BLaER1 treated with 17β-estradiol and CSF1 and Interleukin-3, amounts not matched to agents 10 nM and 100 nM (cell line): ENCODE measurements around the gene VAMP8.

Experiments used
- H3K27ac ChIP-seq, 11 experiments: shearing (Covaris generic); formaldehyde crosslinking; 2 replicates each; pipeline ENCODE4 v1.8.1; 2022
- H3K27me3 ChIP-seq, 11 experiments: shearing (Covaris generic); formaldehyde crosslinking; 2 replicates each; pipeline ENCODE4 v1.8.1; 2022
- H3K36me3 ChIP-seq, 11 experiments: shearing (Covaris generic); formaldehyde crosslinking; 2 replicates each; pipeline ENCODE4 v1.8.1; 2022
- H3K4me1 ChIP-seq, 10 experiments: shearing (Covaris generic); formaldehyde crosslinking; 2 replicates each; pipeline ENCODE4 v1.8.1; 2022
- H3K4me2 ChIP-seq, 11 experiments: shearing (Covaris generic); formaldehyde crosslinking; 2 replicates each; pipeline ENCODE4 v1.8.1; 2022
- H3K4me3 ChIP-seq, 10 experiments: shearing (Covaris generic); formaldehyde crosslinking; 2 replicates each; pipeline ENCODE4 v1.8.1; 2022
- H3K9ac ChIP-seq, 11 experiments: shearing (Covaris generic); formaldehyde crosslinking; 2 replicates each; pipeline ENCODE4 v1.8.1; 2022
- H3K9me3 ChIP-seq, 11 experiments: shearing (Covaris generic); formaldehyde crosslinking; replicated peaks in 1 of 11; 2 replicates each; pipeline ENCODE4 v1.8.1; 2022
- H4K20me1 ChIP-seq, 11 experiments: shearing (Covaris generic); formaldehyde crosslinking; 2 replicates each; pipeline ENCODE4 v1.8.1; 2022
- Cebpa-rat ChIP-seq, 11 experiments: shearing (Covaris generic); IDR thresholded peaks; 2 replicates each; pipeline ENCODE4 v1.8.1; 2022

The VAMP8 gene

GRCh38 chr2:85577386-85578242 lies at the start of gene VAMP8:
Gene VAMP8, plus strand, starts transcription at chr2:85577586. Its CDS starts 61 bp downstream, at chr2:85577647.
- peak within 1 kb of the TSS; percentile 86 to 96 (median 89) for H3K27ac ChIP-seq
- H3K4me2 ChIP-seq = peak within 1 kb of the TSS; percentile 88 to 100 (median 94)

GRCh38 chr2:85527787-85528186 lies 49.6 kb upstream of the VAMP8 start:
- Histone ChIP-seq H3K27me3 (no peaks in the 10 kb centered on the region), H3K4me2 (no peak overlapping the region), H3K36me3 (no peaks in the 10 kb centered on the region), H3K4me3 (no peak overlapping the region), H3K9me3 (peaks cover 0 to 10% (median 4%) of the 10 kb centered on the region in 11 experiments; a peak in 9 of 22 replicates), H3K9ac (no peak overlapping the region), H3K27ac (no peak overlapping the region), H4K20me1 (no peaks in the 10 kb centered on the region), H3K4me1 (peaks cover 32 to 39% (median 34%) of the 10 kb centered on the region in 10 experiments)
- TF ChIP-seq Cebpa-rat (IDR thresholded peaks at IDR 0.05) = no peak

More at GRCh38 chr2:85577386-85578242, at the start of gene VAMP8:
- TF ChIP-seq Cebpa-rat (IDR thresholded peaks at IDR 0.05) = no peak
- no peaks in the 10 kb centered on the region for H4K20me1 ChIP-seq
- peaks cover 0 to 14% (median 0%) of the 10 kb centered on the region in 11 experiments; a peak in 6 of 22 replicates for H3K36me3 ChIP-seq
- H3K4me1 ChIP-seq = peaks cover 58 to 67% (median 65%) of the 10 kb centered on the region in 10 experiments
- H3K27me3 ChIP-seq = no peaks in the 10 kb centered on the region
- H3K4me3 ChIP-seq = peak within 1 kb of the TSS; percentile 31 to 63 (median 52); a peak in 19 of 20 replicates
- no peaks in the 10 kb centered on the region for H3K9me3 ChIP-seq
- peak within 1 kb of the TSS; percentile 68 to 91 (median 78) for H3K9ac ChIP-seq

- Histone ChIP-seq H3K4me3 (no peak overlapping the region), H3K9ac (no peak overlapping the region), H3K27ac (no peak overlapping the region), H3K4me1 (peaks cover 29 to 34% (median 31%) of the 10 kb centered on the region in 10 experiments), H3K36me3 (no peaks in the 10 kb centered on the region), H3K27me3 (no peaks in the 10 kb centered on the region), H4K20me1 (no peaks in the 10 kb centered on the region), H3K9me3 (peaks cover 0 to 10% (median 4%) of the 10 kb centered on the region in 11 experiments; a peak in 9 of 22 replicates), H3K4me2 (no peak overlapping the region)
- TF ChIP-seq Cebpa-rat (IDR thresholded peaks at IDR 0.05) = no peak
Measured at GRCh38 chr2:85528355-85528754, 49.0 kb upstream of the VAMP8 start.

- Histone ChIP-seq H3K4me1 (peaks cover 21 to 27% (median 25%) of the 10 kb centered on the region in 10 experiments), H3K4me2 (no peak overlapping the region), H3K27me3 (no peaks in the 10 kb centered on the region), H3K36me3 (no peaks in the 10 kb centered on the region), H3K9ac (no peak overlapping the region), H4K20me1 (no peaks in the 10 kb centered on the region), H3K27ac (no peak overlapping the region), H3K4me3 (no peak overlapping the region), H3K9me3 (peaks cover 0 to 10% (median 4%) of the 10 kb centered on the region in 11 experiments; a peak in 9 of 22 replicates)
- no peak for TF ChIP-seq Cebpa-rat (IDR thresholded peaks at IDR 0.05)
Measured at GRCh38 chr2:85529809-85530208, 47.6 kb upstream of the VAMP8 start.

GRCh38 chr2:85531589-85531988 lies 45.8 kb upstream of the VAMP8 start:
- Histone ChIP-seq H3K9me3 (peaks cover 0 to 10% (median 4%) of the 10 kb centered on the region in 11 experiments; a peak in 9 of 22 replicates), H3K4me1 (peaks cover 21 to 28% (median 24%) of the 10 kb centered on the region in 10 experiments; a peak in 19 of 20 replicates), H3K36me3 (no peaks in the 10 kb centered on the region), H3K9ac (no peak overlapping the region), H3K27ac (no peak overlapping the region), H3K4me2 (no peak overlapping the region), H3K27me3 (no peaks in the 10 kb centered on the region), H4K20me1 (no peaks in the 10 kb centered on the region), H3K4me3 (no peak overlapping the region)
- no peak for TF ChIP-seq Cebpa-rat (IDR thresholded peaks at IDR 0.05)

- Histone ChIP-seq H3K4me2 (peak overlapping the region in 6 of 11 experiments; percentile 26 to 97 (median 82); a peak in 6 of 22 replicates), H3K36me3 (no peaks in the 10 kb centered on the region), H3K9ac (peak overlapping the region in 1 of 11 experiments; percentile 1; a peak in 3 of 22 replicates), H3K9me3 (peaks cover 0 to 10% (median 4%) of the 10 kb centered on the region in 11 experiments; a peak in 9 of 22 replicates), H3K27me3 (no peaks in the 10 kb centered on the region), H3K4me1 (peaks cover 31 to 40% (median 36%) of the 10 kb centered on the region in 10 experiments), H3K4me3 (no peak overlapping the region), H4K20me1 (peaks cover 0 to 1% (median under 1%) of the 10 kb centered on the region in 11 experiments; a peak in 8 of 22 replicates), H3K27ac (peak overlapping the region in 6 of 11 experiments; percentile 12 to 61 (median 32); a peak in 8 of 22 replicates)
- TF ChIP-seq Cebpa-rat (IDR thresholded peaks at IDR 0.05) = no peak
Measured at GRCh38 chr2:85534099-85534498, 43.3 kb upstream of the VAMP8 start.

GRCh38 chr2:85534881-85535280 lies 42.5 kb upstream of the VAMP8 start:
- Histone ChIP-seq H3K27me3 (no peaks in the 10 kb centered on the region), H3K4me1 (peaks cover 31 to 40% (median 36%) of the 10 kb centered on the region in 10 experiments), H3K27ac (peak overlapping the region in 7 of 11 experiments; percentile 12 to 61 (median 38); a peak in 10 of 22 replicates), H4K20me1 (peaks cover 4 to 9% (median 8%) of the 10 kb centered on the region in 11 experiments), H3K9ac (peak overlapping the region in 1 of 11 experiments; percentile 5; a peak in 1 of 22 replicates), H3K4me3 (no peak overlapping the region), H3K9me3 (peaks cover 0 to 5% (median 2%) of the 10 kb centered on the region in 11 experiments; a peak in 8 of 22 replicates), H3K4me2 (peak overlapping the region in 7 of 11 experiments; percentile 26 to 97 (median 72); a peak in 13 of 22 replicates), H3K36me3 (peaks cover 0 to 4% (median 3%) of the 10 kb centered on the region in 11 experiments; a peak in 18 of 22 replicates)
- no peak for TF ChIP-seq Cebpa-rat (IDR thresholded peaks at IDR 0.05)

GRCh38 chr2:85536479-85536878 lies 40.9 kb upstream of the VAMP8 start:
- TF ChIP-seq Cebpa-rat (IDR thresholded peaks at IDR 0.05) = no peak
- Histone ChIP-seq H3K27me3 (no peaks in the 10 kb centered on the region), H3K4me1 (peaks cover 36 to 47% (median 43%) of the 10 kb centered on the region in 10 experiments), H3K36me3 (peaks cover 16 to 20% (median 19%) of the 10 kb centered on the region in 11 experiments), H4K20me1 (peaks cover 20 to 25% (median 24%) of the 10 kb centered on the region in 11 experiments), H3K9ac (peak overlapping the region in 10 of 11 experiments; percentile 32 to 100 (median 99); a peak in 11 of 22 replicates), H3K27ac (peak overlapping the region in 7 of 11 experiments; percentile 27 to 100 (median 99); a peak in 5 of 22 replicates), H3K4me2 (peak overlapping the region; percentile 93 to 98 (median 97)), H3K4me3 (peak overlapping the region in 2 of 10 experiments; percentile 82 to 90; a peak in 4 of 20 replicates), H3K9me3 (no peaks in the 10 kb centered on the region)
